Activated T-cell treated with anti-CD3 and anti-CD28 coated beads, Interleukin-2, amount 50 U/mL, for 24 hours (primary cell): ENCODE results near the gene WIPF1.

ENCODE experiments used
- DNase-seq: peaks from one replicate; pipeline ENCODE4 v3.0.0-alpha.2; 2020
- H3K27ac Mint-ChIP-seq: 2 replicates; pipeline ENCODE4 v1.8.0; 2020; ENCODE audit warnings: mild to moderate bottlenecking, mixed read lengths
- H3K27me3 Mint-ChIP-seq: 2 replicates; pipeline ENCODE4 v1.8.0; 2020; ENCODE audit warnings: mixed read lengths
- H3K36me3 Mint-ChIP-seq: 2 replicates; pipeline ENCODE4 v1.8.0; 2020; ENCODE audit warnings: low read depth, mixed read lengths
- H3K4me1 Mint-ChIP-seq: 2 replicates; pipeline ENCODE4 v1.8.0; 2020; ENCODE audit warnings: low read depth, mixed read lengths
- H3K4me3 Mint-ChIP-seq: 2 replicates; pipeline ENCODE4 v1.8.0; 2020; ENCODE audit warnings: mild to moderate bottlenecking, moderate library complexity, mixed read lengths
- H3K9me3 Mint-ChIP-seq: 2 replicates; pipeline ENCODE4 v1.8.0; 2020; ENCODE audit warnings: mixed read lengths

WIPF1 gene

GRCh38 chr2:174540893-174541292, 56.7 kb downstream of the WIPF1 start:
- H3K27me3 Mint-ChIP-seq: peaks cover 2% of the 10 kb centered on the region
- H3K27ac Mint-ChIP-seq: no peak overlapping the region
- H3K4me3 Mint-ChIP-seq: no peak overlapping the region
- no peaks in the 10 kb centered on the region for H3K9me3 Mint-ChIP-seq
- no peaks in the 10 kb centered on the region for H3K36me3 Mint-ChIP-seq
- H3K4me1 Mint-ChIP-seq: peaks cover 12% of the 10 kb centered on the region
- DNase-seq: no peak

- no peak for DNase-seq
- Mint-ChIP-seq H3K9me3 (no peaks in the 10 kb centered on the region), H3K36me3 (no peaks in the 10 kb centered on the region), H3K4me1 (no peaks in the 10 kb centered on the region), H3K27ac (no peak overlapping the region), H3K4me3 (no peak overlapping the region), H3K27me3 (peaks cover 4% of the 10 kb centered on the region)
Measured at GRCh38 chr2:174535757-174536703, 61.6 kb downstream of the WIPF1 start.

- H3K36me3 Mint-ChIP-seq: no peaks in the 10 kb centered on the region
- H3K9me3 Mint-ChIP-seq: no peaks in the 10 kb centered on the region
- no peak for DNase-seq
- no peak overlapping the region for H3K4me3 Mint-ChIP-seq
- H3K27ac Mint-ChIP-seq: no peak overlapping the region
- no peaks in the 10 kb centered on the region for H3K4me1 Mint-ChIP-seq
- H3K27me3 Mint-ChIP-seq: peaks cover 4% of the 10 kb centered on the region
Measured at GRCh38 chr2:174535083-174535482, 62.5 kb downstream of the WIPF1 start.

GRCh38 chr2:174529916-174530315, 67.7 kb downstream of the WIPF1 start:
- no peaks in the 10 kb centered on the region for H3K9me3 Mint-ChIP-seq
- H3K27me3 Mint-ChIP-seq: no peaks in the 10 kb centered on the region
- DNase-seq: no peak
- H3K4me1 Mint-ChIP-seq: no peaks in the 10 kb centered on the region
- no peaks in the 10 kb centered on the region for H3K36me3 Mint-ChIP-seq
- no peak overlapping the region for H3K4me3 Mint-ChIP-seq
- H3K27ac Mint-ChIP-seq: no peak overlapping the region

DNA sequence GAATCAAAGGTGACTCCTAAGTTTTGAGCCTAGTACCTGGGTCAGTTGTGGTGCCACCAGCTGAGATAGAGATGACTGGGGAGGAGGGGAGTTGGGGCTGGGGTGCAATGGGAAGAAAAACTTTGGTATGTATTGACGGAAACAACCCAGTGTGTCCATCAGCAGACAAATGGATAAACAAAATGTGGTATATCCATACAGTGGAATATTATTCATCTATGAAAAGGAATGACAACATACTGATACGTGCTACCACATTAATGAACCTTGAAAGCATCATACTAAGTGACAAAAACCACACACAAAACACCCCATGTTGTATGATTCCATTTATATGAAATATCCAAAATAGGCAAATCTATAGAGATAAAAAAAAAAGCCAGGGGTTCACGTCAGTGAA, 69.6 kb downstream of the WIPF1 start:
- Mint-ChIP-seq H3K9me3 (no peaks in the 10 kb centered on the region), H3K4me1 (peaks cover 7% of the 10 kb centered on the region), H3K27ac (no peak overlapping the region), H3K4me3 (no peak overlapping the region), H3K27me3 (no peaks in the 10 kb centered on the region), H3K36me3 (no peaks in the 10 kb centered on the region)
- DNase-seq: no peak

- H3K4me1 Mint-ChIP-seq: peaks cover 7% of the 10 kb centered on the region
- H3K27ac Mint-ChIP-seq: no peak overlapping the region
- DNase-seq: no peak
- H3K36me3 Mint-ChIP-seq: no peaks in the 10 kb centered on the region
- no peaks in the 10 kb centered on the region for H3K27me3 Mint-ChIP-seq
- no peaks in the 10 kb centered on the region for H3K9me3 Mint-ChIP-seq
- H3K4me3 Mint-ChIP-seq: no peak overlapping the region
Measured at GRCh38 chr2:174527101-174527721, 70.4 kb downstream of the WIPF1 start.

GRCh38 chr2:174524527-174524926, 73.1 kb downstream of the WIPF1 start:
- H3K36me3 Mint-ChIP-seq: no peaks in the 10 kb centered on the region
- DNase-seq: no peak
- H3K9me3 Mint-ChIP-seq: no peaks in the 10 kb centered on the region
- no peak overlapping the region for H3K4me3 Mint-ChIP-seq
- peaks cover 7% of the 10 kb centered on the region for H3K4me1 Mint-ChIP-seq
- no peak overlapping the region for H3K27ac Mint-ChIP-seq
- no peaks in the 10 kb centered on the region for H3K27me3 Mint-ChIP-seq

DNA sequence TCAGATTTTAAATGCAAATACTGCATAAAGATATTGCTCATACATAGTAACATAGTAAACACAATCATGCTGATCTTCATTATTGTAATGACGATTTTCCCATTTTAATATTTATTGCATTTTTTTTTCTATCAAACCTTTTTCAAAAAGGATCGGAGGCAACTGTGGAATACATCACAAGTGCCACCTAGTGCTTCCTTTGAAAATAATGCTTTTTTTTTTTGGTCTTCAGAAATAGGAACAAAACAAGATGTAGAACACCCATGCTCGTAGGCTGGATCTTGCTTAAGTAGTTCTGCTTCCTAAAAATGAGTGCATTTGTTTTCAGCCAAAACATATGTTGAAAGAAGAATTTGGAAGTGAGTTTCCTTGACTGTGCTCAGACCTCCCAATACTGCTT, 75.1 kb downstream of the WIPF1 start:
- no peak overlapping the region for H3K27ac Mint-ChIP-seq
- no peaks in the 10 kb centered on the region for H3K27me3 Mint-ChIP-seq
- no peak overlapping the region for H3K4me3 Mint-ChIP-seq
- peaks cover 7% of the 10 kb centered on the region for H3K4me1 Mint-ChIP-seq
- H3K36me3 Mint-ChIP-seq: no peaks in the 10 kb centered on the region
- no peaks in the 10 kb centered on the region for H3K9me3 Mint-ChIP-seq
- no peak for DNase-seq

- Mint-ChIP-seq H3K27me3 (no peaks in the 10 kb centered on the region), H3K9me3 (no peaks in the 10 kb centered on the region), H3K27ac (no peak overlapping the region), H3K36me3 (no peaks in the 10 kb centered on the region), H3K4me3 (no peak overlapping the region), H3K4me1 (peaks cover 5% of the 10 kb centered on the region)
- DNase-seq: no peak
Measured at GRCh38 chr2:174518395-174518794, 79.2 kb downstream of the WIPF1 start.

DNA sequence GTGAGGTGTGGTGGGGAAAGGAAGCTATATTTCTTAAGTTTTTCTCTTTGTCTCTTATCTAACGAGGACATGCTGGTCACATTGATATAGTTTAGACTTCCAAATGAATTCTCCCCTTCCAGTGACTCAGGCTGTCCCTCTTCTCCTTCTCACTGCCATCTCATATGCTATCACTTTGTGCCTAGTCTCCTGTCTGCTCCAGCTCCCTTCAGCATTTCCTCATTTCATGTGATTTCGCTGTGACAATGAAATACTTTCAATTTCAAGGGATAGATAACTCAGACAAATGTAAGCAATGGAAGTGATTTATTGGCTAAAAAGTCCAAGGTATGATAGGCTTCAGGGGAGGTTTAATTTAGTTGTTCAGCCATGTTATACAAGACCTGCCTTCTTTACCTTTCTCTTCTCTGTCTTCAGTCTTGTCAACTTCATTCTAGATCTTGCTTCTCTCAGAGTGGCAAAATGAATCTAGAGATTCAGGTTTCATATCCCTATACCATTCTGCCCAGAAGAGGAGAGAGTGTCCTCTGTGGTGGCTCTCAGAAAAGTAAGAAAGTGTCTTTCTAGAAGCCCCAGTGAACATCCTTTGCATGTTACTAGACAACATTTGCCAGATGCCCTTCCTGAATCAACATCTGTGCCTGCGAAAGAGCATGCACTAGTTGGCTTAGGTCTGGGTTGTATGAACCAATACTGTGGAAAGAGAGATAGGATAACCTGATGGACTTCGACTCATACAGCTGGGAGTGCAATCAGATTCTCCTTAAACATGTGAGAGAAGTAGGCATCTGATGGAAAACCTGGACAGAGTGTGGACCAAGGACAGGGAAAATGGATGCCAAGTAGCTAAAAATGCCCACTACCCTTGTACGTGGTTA, 80.9 kb downstream of the WIPF1 start:
- peaks cover 8% of the 10 kb centered on the region for H3K9me3 Mint-ChIP-seq
- no peaks in the 10 kb centered on the region for H3K27me3 Mint-ChIP-seq
- no peaks in the 10 kb centered on the region for H3K36me3 Mint-ChIP-seq
- H3K27ac Mint-ChIP-seq: no peak overlapping the region
- H3K4me3 Mint-ChIP-seq: no peak overlapping the region
- H3K4me1 Mint-ChIP-seq: peaks cover 10% of the 10 kb centered on the region
- no peak for DNase-seq

GRCh38 chr2:174512345-174512744, 85.3 kb downstream of the WIPF1 start:
- H3K27me3 Mint-ChIP-seq: no peaks in the 10 kb centered on the region
- DNase-seq: no peak
- H3K27ac Mint-ChIP-seq: no peak overlapping the region
- H3K4me1 Mint-ChIP-seq: peaks cover 10% of the 10 kb centered on the region
- H3K9me3 Mint-ChIP-seq: peaks cover 18% of the 10 kb centered on the region
- peaks cover 8% of the 10 kb centered on the region for H3K36me3 Mint-ChIP-seq
- no peak overlapping the region for H3K4me3 Mint-ChIP-seq

DNA sequence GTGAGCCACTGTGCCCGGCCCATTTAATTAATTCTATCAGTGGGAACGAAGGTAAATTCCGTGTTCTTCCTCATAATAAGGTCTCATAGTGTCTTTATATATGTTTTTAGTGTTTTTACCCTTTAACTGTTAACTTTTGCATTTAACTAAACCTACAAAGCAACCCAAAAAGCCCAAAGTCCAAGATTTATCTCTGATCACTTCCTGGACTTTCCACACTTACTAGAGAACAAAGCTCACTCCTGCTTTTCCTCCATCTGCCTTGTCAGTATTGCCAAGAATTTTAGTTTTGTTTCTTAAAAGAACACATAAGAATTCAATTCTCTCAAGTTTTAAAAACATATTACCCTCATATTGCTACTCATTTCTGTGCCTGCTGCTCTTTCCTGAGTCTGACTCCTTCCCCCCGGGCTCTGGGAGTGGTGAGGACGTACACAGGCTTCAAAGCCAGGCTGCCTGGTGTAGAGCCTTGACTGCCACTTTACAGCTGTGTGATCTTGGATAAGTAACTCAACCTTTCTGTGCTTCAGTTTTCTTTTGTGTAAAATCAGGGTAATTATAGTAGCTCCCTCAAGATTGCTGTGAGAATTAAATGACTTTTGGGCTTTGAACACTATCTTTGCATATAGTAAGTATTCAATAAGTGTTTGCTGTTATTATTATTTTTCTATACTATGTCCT, 85.9 kb downstream of the WIPF1 start:
- peaks cover 18% of the 10 kb centered on the region for H3K9me3 Mint-ChIP-seq

DNA sequence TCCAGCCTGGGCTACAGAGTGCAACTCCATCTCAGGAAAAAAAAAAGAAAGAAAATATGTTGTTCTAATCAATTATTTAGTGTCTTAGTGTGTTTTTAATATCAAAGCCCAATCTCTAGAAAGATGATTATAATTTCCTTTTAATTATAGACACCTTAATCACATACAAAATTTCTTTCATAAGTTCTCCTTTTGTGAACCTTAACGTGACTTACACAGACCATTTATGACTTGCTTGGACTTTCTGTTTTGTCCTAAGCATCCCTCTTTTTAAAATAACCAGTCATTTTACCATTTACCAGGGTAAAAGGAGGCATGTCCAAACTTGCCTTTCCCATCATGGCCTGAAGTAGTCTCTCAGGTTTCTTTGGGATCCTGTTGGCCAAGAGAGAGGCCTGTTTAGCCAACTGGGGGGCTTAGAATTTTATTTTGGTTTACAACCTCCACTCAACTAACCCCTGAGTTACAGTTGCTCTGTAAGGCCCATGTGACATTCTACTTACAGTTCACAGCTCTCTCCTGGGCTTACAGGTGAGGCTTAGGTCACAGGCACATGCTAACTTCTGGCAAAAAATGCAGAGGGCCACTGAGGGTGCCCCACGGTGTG, 86.9 kb downstream of the WIPF1 start:
- DNase-seq: no peak
- Mint-ChIP-seq H3K9me3 (peaks cover 18% of the 10 kb centered on the region), H3K27ac (no peak overlapping the region), H3K4me1 (peaks cover 7% of the 10 kb centered on the region), H3K4me3 (no peak overlapping the region), H3K36me3 (peaks cover 8% of the 10 kb centered on the region), H3K27me3 (no peaks in the 10 kb centered on the region)

More for the DNA sequence above, 85.9 kb downstream of the WIPF1 start:
- DNase-seq: no peak
- H3K36me3 Mint-ChIP-seq: peaks cover 8% of the 10 kb centered on the region
- H3K27me3 Mint-ChIP-seq: no peaks in the 10 kb centered on the region
- H3K27ac Mint-ChIP-seq: no peak overlapping the region
- H3K4me1 Mint-ChIP-seq: peaks cover 7% of the 10 kb centered on the region
- no peak overlapping the region for H3K4me3 Mint-ChIP-seq
